Measurements from ENCODE around the gene DDX41. TPM values are rescaled to one million over a fixed set of nuclear protein-coding genes. Genes with fewer than 3 reads are reported as not detected.

Gene DDX41
- total and polyA plus RNA-seq, 2 of the 13 experiments (the other 11 are each of a cell fraction or from before 2014, with no cell fraction given): 62.8 to 105 TPM

- BruUV-seq (replicated peaks): no TSS peak
- Histone ChIP-seq H3K27ac (ENCODE audit: extremely low read length, insufficient read depth, low read length) (no peak overlapping the region), H3K4me2 (ENCODE audit: low read depth, low read length) (no peak overlapping the region), H3K9ac (ENCODE audit: insufficient read depth, low read depth, low read length) (no peak overlapping the region), H3K4me3 (replicated peaks in 1 of 3; ENCODE audit: insufficient read depth in 1 of 3, low read depth in 2 of 3, low read length in 3 of 3) (no peak overlapping the region), H3K36me3 (replicated peaks in 1 of 2; ENCODE audit: control insufficient read depth in 1 of 2, insufficient read depth in 2 of 2, low read length in 2 of 2) (peaks cover 3 to 16% of the 10 kb centered on the region in 2 experiments; a peak in 3 of 5 replicates), H3K9me3 (ENCODE audit: low read length) (no peaks in the 10 kb centered on the region), H2AFZ (ENCODE audit: low read length) (no peak overlapping the region), H3K4me1 (ENCODE audit: insufficient read depth, low read length) (peaks cover 15% of the 10 kb centered on the region), H3K79me2 (ENCODE audit: insufficient read depth, low read length) (peaks cover 3% of the 10 kb centered on the region), H4K20me1 (ENCODE audit: insufficient read depth, low read length) (peaks cover 9% of the 10 kb centered on the region; the same call in 1 of the 2 replicates), H3K27me3 (ENCODE audit: control insufficient read depth in 1 of 2, insufficient read depth in 2 of 2, low read length in 2 of 2) (no peaks in the 10 kb centered on the region)
- 98% methylated on average over 16 of the region's 31 CpGs for WGBS (ENCODE audit: low lambda C conversion rate)
- ATAC-seq (no peak), DNase-seq (ENCODE audit: low spot score) (no peak), FAIRE-seq (no peak)
- CTCF ChIA-PET (ENCODE audit: low intra/inter-chr PET ratio, low total read pairs): no interaction called here
- intact Hi-C loops (cut with micrococcal nuclease; ENCODE audit: unreplicated experiment): no loop called here
- TF ChIP-seq FOXC1 (CRISPR knock-in tag; IDR thresholded peaks at IDR 0.05; ENCODE audit: borderline replicate concordance): no peak
- TF ChIP-seq U2AF2 (IDR thresholded peaks at IDR 0.05; ENCODE audit: low read depth, low read length): no peak
- TF ChIP-seq AHR (CRISPR knock-in tag; IDR thresholded peaks at IDR 0.05): no peak
- TF ChIP-seq ZNF414 (CRISPR knock-in tag; IDR thresholded peaks at IDR 0.05): no peak
- TF ChIP-seq ZNF260 (CRISPR knock-in tag; IDR thresholded peaks at IDR 0.05; ENCODE audit: borderline replicate concordance, low read depth): no peak
- TF ChIP-seq ZKSCAN8 (CRISPR knock-in tag; IDR thresholded peaks at IDR 0.05; ENCODE audit: borderline replicate concordance): no peak
- in situ Hi-C loops (cut with HindIII; ENCODE audit: extremely low pct_ligation_motif_present, low pct_unique_long_range_greater_than_20kb): loop anchor here (25.0 kb wide), 1 partner anchor 355 kb away; no protein-coding TSS in a partner anchor
- POLR2A ChIA-PET: no interaction called here
Measured at GRCh38 chr5:177467436-177467835, 49.3 kb downstream of the DDX41 start.

- Histone ChIP-seq H3K27me3 (ENCODE audit: control insufficient read depth in 1 of 2, insufficient read depth in 2 of 2, low read length in 2 of 2) (no peaks in the 10 kb centered on the region), H3K4me3 (replicated peaks in 1 of 3; ENCODE audit: insufficient read depth in 1 of 3, low read depth in 2 of 3, low read length in 3 of 3) (no peak overlapping the region), H4K20me1 (ENCODE audit: insufficient read depth, low read length) (peaks cover 9% of the 10 kb centered on the region; the same call in 1 of the 2 replicates), H3K36me3 (replicated peaks in 1 of 2; ENCODE audit: control insufficient read depth in 1 of 2, insufficient read depth in 2 of 2, low read length in 2 of 2) (peaks cover 3 to 16% of the 10 kb centered on the region in 2 experiments; a peak in 3 of 5 replicates), H3K9me3 (ENCODE audit: low read length) (no peaks in the 10 kb centered on the region), H3K27ac (ENCODE audit: extremely low read length, insufficient read depth, low read length) (no peak overlapping the region), H3K9ac (ENCODE audit: insufficient read depth, low read depth, low read length) (no peak overlapping the region), H3K79me2 (ENCODE audit: insufficient read depth, low read length) (no peaks in the 10 kb centered on the region), H3K4me2 (ENCODE audit: low read depth, low read length) (no peak overlapping the region), H2AFZ (ENCODE audit: low read length) (no peak overlapping the region), H3K4me1 (ENCODE audit: insufficient read depth, low read length) (peaks cover 9% of the 10 kb centered on the region)
- DNase-seq (ENCODE audit: low spot score) (no peak), FAIRE-seq (no peak), ATAC-seq (no peak)
- in situ Hi-C loops (cut with HindIII; ENCODE audit: extremely low pct_ligation_motif_present, low pct_unique_long_range_greater_than_20kb) (loop anchor here (25.0 kb wide), 1 partner anchor 355 kb away; no protein-coding TSS in a partner anchor), intact Hi-C loops (cut with micrococcal nuclease; ENCODE audit: unreplicated experiment) (no loop called here)
- POLR2A ChIA-PET: no interaction called here
- 97% methylated on average over 23 of the region's 25 CpGs for WGBS (ENCODE audit: low lambda C conversion rate)
- no TSS peak for BruUV-seq (replicated peaks)
- CTCF ChIA-PET (ENCODE audit: low intra/inter-chr PET ratio, low total read pairs): no interaction called here
- TF ChIP-seq ZNF414 (CRISPR knock-in tag; IDR thresholded peaks at IDR 0.05) (no peak), ZMYM3 (CRISPR knock-in tag; IDR thresholded peaks at IDR 0.05) (no peak), ZSCAN9 (CRISPR knock-in tag; IDR thresholded peaks at IDR 0.05; ENCODE audit: borderline replicate concordance) (no peak), RELA (CRISPR knock-in tag; IDR thresholded peaks at IDR 0.05) (no peak), TOE1 (CRISPR knock-in tag; IDR thresholded peaks at IDR 0.05) (no peak), HMGXB4 (CRISPR knock-in tag; IDR thresholded peaks at IDR 0.05; ENCODE audit: borderline replicate concordance in 1 of 2, low read depth in 1 of 2) (no peak), MNT (IDR thresholded peaks at IDR 0.05) (no peak), NR0B2 (CRISPR knock-in tag; IDR thresholded peaks at IDR 0.05) (no peak)
Measured at GRCh38 chr5:177466861-177467260, 49.9 kb downstream of the DDX41 start.

Measured in HepG2 (cell line).